ENCODE results near the gene STX8. TPM values are rescaled to one million over a fixed set of nuclear protein-coding genes. Genes with fewer than 3 reads are reported as not detected.

Gene STX8, protein sequence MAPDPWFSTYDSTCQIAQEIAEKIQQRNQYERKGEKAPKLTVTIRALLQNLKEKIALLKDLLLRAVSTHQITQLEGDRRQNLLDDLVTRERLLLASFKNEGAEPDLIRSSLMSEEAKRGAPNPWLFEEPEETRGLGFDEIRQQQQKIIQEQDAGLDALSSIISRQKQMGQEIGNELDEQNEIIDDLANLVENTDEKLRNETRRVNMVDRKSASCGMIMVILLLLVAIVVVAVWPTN
- total RNA-seq = 66.9 and 81.6 TPM in 2 replicates

GRCh38 chr17:9575381-9576101, at the start of gene STX8:
TSS of gene STX8 (minus strand) at chr17:9575820. CDS start at chr17:9575808, 12 bp downstream.

GRCh38 chr17:9576521-9577372, 1.1 kb upstream of the STX8 start, which contains the start of gene CFAP52:
TSS of gene CFAP52 (plus strand) at chr17:9576642. CDS start at chr17:9576696, 54 bp downstream.

Other genes starting within 250 kb of the STX8 start
- not detected in 2 replicates for gene CFAP52, start 822 bp upstream of the STX8 start, total RNA-seq
- 0.09 and 0.18 TPM in 2 replicates for gene USP43, start 69.7 kb upstream of the STX8 start, total RNA-seq
- gene DHRS7C, start 215.8 kb upstream of the STX8 start, total RNA-seq = not detected in 2 replicates
- not detected in 2 replicates for gene GSG1L2, start 246.3 kb upstream of the STX8 start, total RNA-seq